HG02571 (cell line): ENCODE data around the gene TMIGD1.

Experiments
- ATAC-seq: cut with Tn5 transposase; IDR thresholded peaks from one replicate; pipeline ENCODE4 v1.9.1; 2021; ENCODE audit warnings: mild to moderate bottlenecking, moderate library complexity; ENCODE audit not compliant: unreplicated experiment

Gene TMIGD1

GRCh38 chr17:30290696-30291542 is 42.9 kb downstream of the TMIGD1 start:
- peak; percentile 59 for ATAC-seq

GRCh38 chr17:30290077-30290476 is 43.8 kb downstream of the TMIGD1 start:
- no peak for ATAC-seq

DNA sequence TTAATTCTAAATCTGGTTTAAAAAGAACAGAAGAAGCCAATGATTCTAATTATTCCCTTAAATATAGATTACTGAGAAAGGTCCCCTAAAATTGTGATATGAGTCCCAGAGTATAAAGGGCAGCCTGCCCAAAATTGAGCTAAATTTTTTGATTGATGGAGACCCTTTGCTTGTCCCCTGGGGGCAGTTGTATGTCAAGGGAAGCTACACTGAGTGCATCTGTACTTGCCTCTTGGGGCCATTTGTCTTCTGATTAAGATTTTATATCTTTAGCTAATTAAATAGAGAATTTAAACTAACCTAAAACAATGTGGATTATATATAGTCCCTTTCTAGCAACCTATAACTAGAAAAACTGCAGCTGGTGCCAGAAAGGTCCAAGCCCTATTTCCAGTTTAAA is 54.7 kb downstream of the TMIGD1 start:
- ATAC-seq, result no peak

- ATAC-seq, result no peak
These were observed 55.8 kb downstream of the TMIGD1 start for GRCh38 chr17:30278032-30278431.

DNA sequence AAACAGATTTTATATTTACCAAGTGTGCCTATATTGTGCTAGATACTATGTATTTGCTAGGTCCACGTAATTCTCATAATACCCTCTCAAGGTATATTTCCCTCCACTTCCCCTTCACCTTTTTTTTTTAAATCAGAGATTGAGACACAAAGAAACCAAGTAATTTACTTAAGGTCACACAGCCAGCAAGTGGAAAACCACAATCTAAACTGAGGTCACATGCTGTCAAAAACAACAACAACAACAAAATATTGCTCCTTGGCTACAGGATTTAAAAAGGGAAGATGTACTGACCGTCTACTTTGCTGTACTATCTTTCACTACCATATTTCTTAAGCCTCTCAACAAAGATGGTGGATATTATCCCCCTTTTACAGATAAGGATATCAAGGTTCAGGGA is 57.9 kb downstream of the TMIGD1 start:
- ATAC-seq, result no peak

DNA sequence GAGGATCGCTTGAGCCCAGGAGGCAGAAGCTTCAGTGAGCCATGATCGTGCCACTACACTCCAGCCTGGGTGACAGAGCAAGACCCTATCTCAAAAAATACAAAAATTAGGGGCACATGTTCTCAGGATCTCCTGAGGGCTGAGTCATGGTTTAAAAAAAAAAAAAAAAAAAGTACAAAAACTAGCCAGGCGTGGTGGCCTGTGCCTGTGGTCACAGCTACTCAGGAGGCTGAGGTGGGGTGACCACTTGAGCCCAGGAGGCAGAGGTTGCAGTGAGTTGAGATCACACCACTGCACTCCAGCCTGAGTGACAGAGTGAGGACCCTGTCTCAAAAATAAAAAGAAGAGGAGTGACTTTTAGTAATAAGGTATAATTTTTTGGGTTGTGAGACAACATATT is 59.0 kb downstream of the TMIGD1 start:
- ATAC-seq, result no peak

- no peak for ATAC-seq
These were observed 60.5 kb downstream of the TMIGD1 start for GRCh38 chr17:30273373-30273772.

- ATAC-seq, result no peak
These were observed 62.8 kb downstream of the TMIGD1 start for GRCh38 chr17:30271102-30271501.

DNA sequence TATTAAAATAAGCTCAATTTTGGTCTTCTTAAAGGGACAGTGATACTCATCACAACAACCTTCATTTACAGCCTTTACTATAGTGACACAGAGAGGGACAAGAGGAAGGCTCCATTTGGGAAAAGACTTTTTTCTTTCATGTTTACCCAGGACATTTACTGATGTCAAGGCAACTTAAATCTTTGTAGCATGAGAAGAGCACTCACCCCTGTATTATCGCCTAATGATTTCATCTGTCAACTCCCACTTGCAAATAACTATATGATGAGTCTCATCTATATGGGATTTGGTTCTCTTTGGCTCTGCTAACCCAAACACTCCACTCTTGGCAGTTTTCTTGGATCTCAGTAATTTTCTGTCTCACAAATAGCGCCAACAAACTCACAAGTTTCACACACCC is 66.2 kb downstream of the TMIGD1 start:
- no peak for ATAC-seq
